ENCODE data around the gene ZFR2. TPM values are rescaled to one million over a fixed set of nuclear protein-coding genes. Genes with fewer than 3 reads are reported as not detected.

ZFR2 gene
- polyA plus RNA-seq, 1 of the 3 experiments (the other 2 are of a cell fraction), result 0.44 TPM

- TF ChIP-seq PBX3 (IDR thresholded peaks at IDR 0.05) (no peak), SMC3 (IDR thresholded peaks at IDR 0.05; ENCODE audit: low read depth, low read length) (no peak), REST (IDR thresholded peaks at IDR 0.05; ENCODE audit: low read depth, low read length) (peak; percentile 51; the same call in 1 of the 2 replicates), NRF1 (IDR thresholded peaks at IDR 0.05; ENCODE audit: low read depth, low read length) (peak; percentile 98), FOXJ3 (CRISPR knock-in tag; IDR thresholded peaks at IDR 0.05) (no peak), RCOR1 (IDR thresholded peaks at IDR 0.05; ENCODE audit: low read length) (no peak)
- TF ChIP-seq, protein P1, sequence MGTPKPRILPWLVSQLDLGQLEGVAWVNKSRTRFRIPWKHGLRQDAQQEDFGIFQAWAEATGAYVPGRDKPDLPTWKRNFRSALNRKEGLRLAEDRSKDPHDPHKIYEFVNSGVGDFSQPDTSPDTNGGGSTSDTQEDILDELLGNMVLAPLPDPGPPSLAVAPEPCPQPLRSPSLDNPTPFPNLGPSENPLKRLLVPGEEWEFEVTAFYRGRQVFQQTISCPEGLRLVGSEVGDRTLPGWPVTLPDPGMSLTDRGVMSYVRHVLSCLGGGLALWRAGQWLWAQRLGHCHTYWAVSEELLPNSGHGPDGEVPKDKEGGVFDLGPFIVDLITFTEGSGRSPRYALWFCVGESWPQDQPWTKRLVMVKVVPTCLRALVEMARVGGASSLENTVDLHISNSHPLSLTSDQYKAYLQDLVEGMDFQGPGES (IDR thresholded peaks at IDR 0.05; ENCODE audit: low read depth, low read length), result no peak
Observed at GRCh38 chr19:3762501-3763459, 106.1 kb downstream of the ZFR2 start, which contains the start of gene MRPL54 (continued).

DNA sequence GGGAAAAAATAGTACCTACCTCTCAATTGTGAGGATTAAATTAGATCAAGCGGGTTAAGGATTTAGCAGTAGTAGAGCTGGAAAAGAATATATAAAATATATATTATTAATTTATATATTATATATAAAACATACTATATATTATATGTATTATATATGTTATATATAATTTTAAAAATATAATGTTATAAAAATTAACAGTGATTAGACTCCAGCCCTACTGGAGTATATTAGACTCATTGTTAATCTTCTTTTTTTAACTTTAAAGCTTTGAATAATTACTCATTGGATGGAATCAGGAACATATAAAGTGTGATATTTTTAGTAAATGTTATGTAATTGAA is 106.7 kb downstream of the ZFR2 start:
- Histone ChIP-seq H3K4me2 (peak overlapping the region; percentile 92), H3K4me1 (ENCODE audit: control insufficient read depth in 1 of 2, insufficient read depth in 2 of 2, low read depth in 1 of 2, low read length in 1 of 2) (peaks cover 7 to 9% of the 10 kb centered on the region in 2 experiments; a peak in 2 of 4 replicates), H2AFZ (ENCODE audit: low read depth) (peak overlapping the region; percentile 90), H3F3A (replicated peaks; ENCODE audit: insufficient read depth) (no peaks in the 10 kb centered on the region), H3K4me3 (ENCODE audit: low read depth in 2 of 2, low read length in 1 of 2) (peak overlapping the region; percentile 70 to 87; a peak in 3 of 4 replicates), H3K9ac (peak overlapping the region; percentile 93; the same call in 1 of the 2 replicates), H3K27me3 (ENCODE audit: insufficient read depth) (no peaks in the 10 kb centered on the region), H3K79me2 (ENCODE audit: insufficient read depth) (peaks cover 36% of the 10 kb centered on the region), H3K36me3 (replicated peaks in 1 of 2; ENCODE audit: control insufficient read depth in 1 of 2, insufficient read depth in 2 of 2, low read length in 1 of 2) (peaks cover 3 to 9% of the 10 kb centered on the region in 2 experiments), H3K9me3 (no peaks in the 10 kb centered on the region), H3K9me2 (no peaks in the 10 kb centered on the region), H4K20me1 (ENCODE audit: insufficient read depth) (no peaks in the 10 kb centered on the region), H3K27ac (ENCODE audit: low read depth in 2 of 2, low read length in 1 of 2) (peak overlapping the region; percentile 95 to 96; a peak in 3 of 4 replicates)
- no peak for DNase-seq
- WGBS (ENCODE audit: low lambda C conversion rate), result 87% methylated on average over 1 of the region's 1 CpG
- ChIA-PET POLR2A (interaction anchor here (1.1 to 1.5 kb wide), 8 partner anchors 9 to 812 kb away, joined by 3 to 7 read pairs (median 4); partner anchors contain the start of genes ATCAY and EEF2), CTCF (interaction anchor here (0.6 to 2.5 kb wide), 11 partner anchors 10 to 411 kb away, joined by 3 to 13 read pairs (median 4); partner anchors contain the start of gene RAX2)
- TF ChIP-seq, protein P2, sequence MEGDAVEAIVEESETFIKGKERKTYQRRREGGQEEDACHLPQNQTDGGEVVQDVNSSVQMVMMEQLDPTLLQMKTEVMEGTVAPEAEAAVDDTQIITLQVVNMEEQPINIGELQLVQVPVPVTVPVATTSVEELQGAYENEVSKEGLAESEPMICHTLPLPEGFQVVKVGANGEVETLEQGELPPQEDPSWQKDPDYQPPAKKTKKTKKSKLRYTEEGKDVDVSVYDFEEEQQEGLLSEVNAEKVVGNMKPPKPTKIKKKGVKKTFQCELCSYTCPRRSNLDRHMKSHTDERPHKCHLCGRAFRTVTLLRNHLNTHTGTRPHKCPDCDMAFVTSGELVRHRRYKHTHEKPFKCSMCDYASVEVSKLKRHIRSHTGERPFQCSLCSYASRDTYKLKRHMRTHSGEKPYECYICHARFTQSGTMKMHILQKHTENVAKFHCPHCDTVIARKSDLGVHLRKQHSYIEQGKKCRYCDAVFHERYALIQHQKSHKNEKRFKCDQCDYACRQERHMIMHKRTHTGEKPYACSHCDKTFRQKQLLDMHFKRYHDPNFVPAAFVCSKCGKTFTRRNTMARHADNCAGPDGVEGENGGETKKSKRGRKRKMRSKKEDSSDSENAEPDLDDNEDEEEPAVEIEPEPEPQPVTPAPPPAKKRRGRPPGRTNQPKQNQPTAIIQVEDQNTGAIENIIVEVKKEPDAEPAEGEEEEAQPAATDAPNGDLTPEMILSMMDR (IDR thresholded peaks at IDR 0.05), result no peak
- TF ChIP-seq EZH2phosphoT487 (IDR thresholded peaks at IDR 0.05; ENCODE audit: borderline replicate concordance, low read depth), result no peak
- no peak for TF ChIP-seq PBX3 (IDR thresholded peaks at IDR 0.05)
- TF ChIP-seq JUND (IDR thresholded peaks at IDR 0.05), result no peak
- no peak for TF ChIP-seq REST (IDR thresholded peaks at IDR 0.05; ENCODE audit: low read depth, low read length)
- TF ChIP-seq MEF2A (IDR thresholded peaks at IDR 0.05; ENCODE audit: borderline replicate concordance, low read depth), result no peak
- TF ChIP-seq GATA2 (CRISPR knock-in tag; IDR thresholded peaks at IDR 0.05), result no peak
- TF ChIP-seq MXI1 (IDR thresholded peaks at IDR 0.05; ENCODE audit: low read depth, low read length), result no peak
- no peak for TF ChIP-seq ELF1 (IDR thresholded peaks at IDR 0.05)
- no peak for TF ChIP-seq TCF12 (IDR thresholded peaks at IDR 0.05)
